ENCODE results near the gene DDX25.

DDX25 gene

GRCh38 chr11:125938418-125938817, 34.1 kb downstream of the DDX25 start:
- no peak overlapping the region for H3K4me3 ChIP-seq (ENCODE audit: low read length)
- no peak for TF ChIP-seq CTCF (conservative IDR thresholded peaks at IDR 0.05; ENCODE audit: low read length)

GRCh38 chr11:125939081-125939521, 34.8 kb downstream of the DDX25 start:
- no peak for TF ChIP-seq CTCF (conservative IDR thresholded peaks at IDR 0.05; ENCODE audit: low read length)
- no peak for DNase-seq (ENCODE audit: low read depth)
- no peak overlapping the region for H3K4me3 ChIP-seq (ENCODE audit: low read length)

More at GRCh38 chr11:125938418-125938817, 34.1 kb downstream of the DDX25 start:
- no peak for DNase-seq (ENCODE audit: low read depth)

GRCh38 chr11:125940145-125940544, 35.8 kb downstream of the DDX25 start:
- no peak for TF ChIP-seq CTCF (conservative IDR thresholded peaks at IDR 0.05; ENCODE audit: low read length)
- DNase-seq (ENCODE audit: low read depth): no peak
- no peak overlapping the region for H3K4me3 ChIP-seq (ENCODE audit: low read length)

- no peak overlapping the region for H3K4me3 ChIP-seq (ENCODE audit: low read length)
- no peak for DNase-seq (ENCODE audit: low read depth)
- TF ChIP-seq CTCF (conservative IDR thresholded peaks at IDR 0.05; ENCODE audit: low read length): no peak
These were observed 36.9 kb downstream of the DDX25 start for GRCh38 chr11:125941267-125941618.

GRCh38 chr11:125941619-125942611, 37.6 kb downstream of the DDX25 start:
- peak; percentile 64 for TF ChIP-seq CTCF (conservative IDR thresholded peaks at IDR 0.05; ENCODE audit: low read length)
- no peak overlapping the region for H3K4me3 ChIP-seq (ENCODE audit: low read length)
- peak; percentile 11 for DNase-seq (ENCODE audit: low read depth)

- no peak for DNase-seq (ENCODE audit: low read depth)
- no peak overlapping the region for H3K4me3 ChIP-seq (ENCODE audit: low read length)
- no peak for TF ChIP-seq CTCF (conservative IDR thresholded peaks at IDR 0.05; ENCODE audit: low read length)
These were observed 38.6 kb downstream of the DDX25 start for GRCh38 chr11:125942771-125943428.
